Measurements from ENCODE around the gene FAM222A.
A peak's percentile ranks its signal among the peaks of the same experiment; 100 is the strongest.

Gene FAM222A

DNA sequence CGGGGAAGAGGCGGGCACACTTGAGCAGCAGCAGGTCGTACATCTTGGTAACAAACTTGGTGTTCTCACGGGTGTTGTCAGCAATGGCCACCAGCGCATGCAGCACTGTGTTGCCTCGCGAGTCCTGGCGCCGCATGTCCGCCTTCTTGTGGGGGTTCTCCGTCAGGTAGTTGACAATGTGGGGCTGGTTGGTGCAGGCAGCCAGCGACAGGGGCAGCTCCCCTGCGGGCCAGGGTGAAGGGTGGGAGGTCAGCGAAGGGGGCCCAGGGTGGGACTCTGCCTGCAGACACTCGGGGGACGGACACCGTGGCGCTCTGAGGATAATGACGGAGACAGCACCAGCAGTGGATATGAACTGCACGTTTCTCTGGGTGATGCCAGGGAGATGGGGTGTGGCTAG is 85.1 kb downstream of the FAM222A start:
- DNase-seq (ENCODE audit: low read depth), result no peak

DNA sequence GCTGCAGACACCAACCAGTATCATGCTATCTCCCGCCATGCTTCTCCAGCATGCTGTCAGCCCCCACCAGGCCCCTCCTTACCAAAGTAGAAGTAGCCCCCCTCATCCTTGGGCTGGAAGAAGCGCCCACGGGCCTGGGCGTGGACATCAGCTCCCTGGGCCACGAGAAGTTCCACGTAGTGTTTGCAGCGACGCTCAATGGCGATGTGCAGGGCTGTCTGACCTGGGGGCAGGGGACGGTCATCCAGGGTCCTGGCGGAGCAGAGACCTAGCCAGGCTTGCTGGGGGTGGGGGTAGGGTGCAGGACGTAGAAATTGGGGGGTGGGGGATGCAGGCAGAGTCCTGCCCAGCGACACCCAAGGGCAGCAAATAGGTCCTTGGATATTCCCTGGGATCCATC is 86.9 kb downstream of the FAM222A start:
- no peak for DNase-seq (ENCODE audit: low read depth)

DNA sequence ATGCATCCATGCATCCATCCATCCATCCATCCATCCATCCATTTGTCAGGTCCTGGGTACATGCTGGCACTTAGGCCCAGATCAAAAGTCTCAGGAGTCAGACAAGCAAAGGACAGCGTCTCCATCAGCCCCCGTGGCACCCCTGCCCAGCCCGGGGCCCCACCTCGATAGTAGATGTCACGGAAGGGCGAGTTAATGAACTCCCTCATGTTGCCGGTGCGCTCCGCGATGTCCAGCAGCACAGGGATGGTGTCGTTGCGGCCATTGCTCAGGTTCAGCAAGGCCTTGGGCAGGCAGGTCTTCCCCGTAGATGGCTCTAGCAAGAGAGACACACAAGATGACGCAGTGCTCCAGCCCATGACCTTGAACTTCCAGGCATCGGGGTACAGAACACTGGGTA is 89.2 kb downstream of the FAM222A start:
- no peak for DNase-seq (ENCODE audit: low read depth)

DNA sequence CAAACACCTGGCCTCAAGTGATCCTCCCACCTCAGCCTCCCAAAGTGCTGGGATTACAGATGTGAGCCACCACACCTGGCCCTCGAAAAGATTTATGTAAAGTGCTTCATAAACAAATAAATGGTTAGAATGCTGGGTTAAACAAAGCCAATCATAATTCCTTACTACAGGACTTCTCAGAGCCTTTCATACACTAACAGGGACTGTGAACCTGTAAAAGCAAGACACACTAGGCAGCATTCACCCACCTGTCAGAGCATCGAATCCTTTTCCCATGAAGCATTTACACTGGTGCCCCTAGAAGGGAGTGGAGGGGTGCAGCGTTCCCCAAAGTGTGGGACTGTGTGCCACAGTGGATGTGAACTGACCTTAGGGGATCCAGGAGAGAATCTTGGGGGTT is 90.1 kb downstream of the FAM222A start:
- no peak for DNase-seq (ENCODE audit: low read depth)

DNA sequence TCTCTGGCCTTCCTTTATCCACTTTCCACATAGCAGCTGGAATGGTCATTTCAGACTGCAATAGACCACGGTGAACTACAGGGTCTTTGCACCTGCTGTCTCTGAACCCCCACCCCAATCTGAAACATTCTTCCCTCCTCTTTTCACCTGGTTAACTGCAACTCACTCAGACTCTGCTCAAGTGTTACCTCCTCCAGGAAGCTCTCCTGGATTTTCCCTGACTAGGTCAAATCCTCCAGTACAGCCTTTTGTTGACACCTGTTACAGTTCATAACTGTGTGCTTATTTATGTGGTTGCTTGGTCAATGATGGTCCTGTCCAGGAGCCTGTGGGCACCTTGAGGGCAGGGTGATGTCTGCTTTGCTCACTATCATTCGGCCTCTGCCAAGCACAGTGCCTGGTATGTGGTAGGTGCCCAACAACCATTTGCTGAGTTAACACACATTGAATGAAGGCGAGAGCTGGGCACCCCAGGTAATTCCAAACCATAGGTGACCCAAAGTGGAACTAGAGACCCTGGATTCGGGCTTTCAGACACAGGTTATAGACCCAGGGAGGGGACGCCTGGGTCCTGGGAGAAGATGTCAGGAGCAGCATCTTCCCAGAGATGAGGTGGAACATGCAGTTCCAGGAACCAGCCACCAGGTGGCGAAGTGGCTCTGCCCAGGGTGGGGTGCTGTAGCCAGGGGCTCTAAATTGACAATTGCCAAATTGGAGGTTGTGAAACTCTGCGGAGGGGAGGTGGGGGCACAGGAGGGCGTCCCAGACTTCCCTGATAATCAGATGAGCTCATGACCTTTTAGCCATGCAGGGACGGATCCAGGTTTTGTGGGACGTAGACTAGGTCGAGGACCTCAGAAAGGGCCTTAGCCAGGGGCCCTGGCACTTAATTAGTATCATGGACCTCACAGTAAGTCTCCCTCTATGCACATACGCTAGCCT is 91.5 kb downstream of the FAM222A start:
- DNase-seq (ENCODE audit: low read depth), result no peak

DNA sequence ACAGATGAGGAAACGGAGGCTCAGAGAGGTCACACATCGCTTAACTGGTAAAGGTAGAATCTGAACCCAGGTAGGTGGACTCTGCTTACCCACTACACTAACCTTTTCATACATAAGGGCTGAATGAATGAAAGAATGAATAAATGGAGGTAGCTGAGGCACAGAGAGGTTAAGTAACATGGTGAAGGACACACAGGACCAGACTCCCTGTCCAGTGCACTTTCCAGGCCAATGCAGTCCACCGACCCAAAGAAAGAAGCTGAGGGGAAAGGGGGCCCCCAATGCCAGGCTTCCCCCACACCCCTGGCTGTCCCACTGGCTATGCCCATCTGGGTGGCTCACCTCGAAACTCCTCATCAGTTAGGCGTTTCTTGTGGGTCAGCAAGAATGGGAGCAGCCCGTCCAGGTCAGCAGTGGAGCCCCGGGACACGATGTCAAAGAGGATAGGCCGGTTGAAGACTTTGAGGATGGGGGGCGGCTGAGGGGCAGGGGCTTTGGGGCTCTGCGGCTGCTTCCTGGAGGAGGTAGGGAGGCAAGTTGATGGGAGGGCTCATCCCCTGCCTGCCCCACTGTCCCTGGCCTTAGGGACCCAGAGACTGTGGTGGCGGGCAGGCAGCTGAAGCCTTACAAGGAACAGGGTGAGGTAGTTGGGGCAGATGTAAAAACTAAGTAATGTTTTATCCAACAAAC is 94.5 kb downstream of the FAM222A start:
- DNase-seq (ENCODE audit: low read depth), result no peak

DNA sequence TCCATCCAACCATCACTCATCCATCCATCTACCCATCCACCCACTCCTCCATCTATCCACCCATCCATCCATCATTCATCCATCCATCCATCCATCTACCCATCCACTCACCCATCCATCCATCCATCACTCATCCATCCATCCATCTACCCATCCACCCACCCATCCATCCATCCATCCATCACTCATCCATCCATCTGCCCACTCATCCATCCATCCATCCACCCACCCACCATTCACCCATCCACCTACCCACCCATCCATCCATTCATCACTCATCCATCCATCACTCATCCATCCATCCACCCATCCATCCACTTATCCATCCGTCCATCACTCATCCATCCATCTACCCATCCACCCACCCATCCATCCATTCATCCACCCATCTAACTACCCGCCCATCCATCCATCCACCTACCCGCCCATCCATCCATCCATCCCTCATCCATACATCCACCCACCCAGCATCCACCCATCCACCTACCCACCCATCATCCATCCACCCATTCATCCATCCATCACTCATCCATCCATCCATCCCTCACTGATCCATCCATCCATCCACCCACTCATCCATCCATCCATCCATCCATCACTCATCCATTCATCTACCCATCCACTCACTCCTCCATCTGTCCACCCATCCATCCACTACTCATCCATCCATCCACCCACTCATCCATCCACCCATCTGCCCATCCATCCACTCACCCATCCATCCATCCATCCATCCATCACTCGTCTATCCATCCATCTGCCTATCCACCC is 95.4 kb downstream of the FAM222A start:
- no peak for DNase-seq (ENCODE audit: low read depth)

DNA sequence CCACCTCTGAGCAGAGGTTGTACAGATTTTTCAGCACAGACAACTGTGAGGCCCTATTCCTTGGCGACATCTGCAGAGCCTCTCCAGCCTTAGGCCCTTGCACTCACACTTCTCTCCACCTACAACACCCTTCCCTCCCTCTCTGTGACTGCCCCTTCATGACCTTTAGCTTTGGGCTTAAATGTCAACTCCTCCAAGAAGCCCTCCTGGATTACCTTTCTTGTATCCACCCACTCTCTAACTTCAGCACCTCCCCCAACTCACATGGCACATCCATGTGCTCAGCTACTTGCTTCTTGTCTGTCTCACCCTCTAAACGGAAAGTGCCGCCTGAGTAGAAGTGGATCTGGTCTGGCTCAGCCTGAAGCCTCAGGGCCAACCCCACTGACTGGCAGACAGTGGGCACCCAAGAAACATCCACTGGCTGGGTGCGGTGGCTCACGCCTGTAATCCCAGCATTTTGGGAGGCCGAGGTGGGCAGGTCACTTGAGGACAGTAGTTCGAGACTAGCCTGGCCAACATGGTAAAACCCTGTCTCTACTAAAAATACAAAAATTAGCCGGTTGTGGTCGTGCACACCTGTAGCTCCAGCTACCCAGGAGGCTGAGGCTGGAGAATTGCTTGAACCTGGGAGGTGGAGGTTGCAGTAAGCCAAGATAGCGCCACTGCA is 97.5 kb downstream of the FAM222A start:
- no peak for DNase-seq (ENCODE audit: low read depth)

DNA sequence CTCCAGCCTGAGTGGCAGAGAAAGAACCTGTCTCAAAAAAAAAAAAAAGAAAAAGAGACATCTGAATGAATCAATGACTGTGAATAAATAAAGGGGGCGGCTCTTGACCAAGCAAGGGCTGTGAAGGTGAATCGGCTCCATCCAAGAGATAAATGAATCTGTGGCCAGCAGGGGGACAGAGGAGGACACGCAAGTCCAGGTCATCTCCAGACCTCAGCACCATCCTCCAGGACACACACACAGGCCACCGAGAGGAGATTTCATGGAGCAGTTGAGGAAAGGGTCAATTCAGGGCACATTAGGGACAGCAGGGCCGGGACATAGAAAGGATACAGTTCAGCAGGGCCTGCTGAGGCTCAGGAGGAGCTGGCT is 98.0 kb downstream of the FAM222A start:
- DNase-seq (ENCODE audit: low read depth), result no peak

DNA sequence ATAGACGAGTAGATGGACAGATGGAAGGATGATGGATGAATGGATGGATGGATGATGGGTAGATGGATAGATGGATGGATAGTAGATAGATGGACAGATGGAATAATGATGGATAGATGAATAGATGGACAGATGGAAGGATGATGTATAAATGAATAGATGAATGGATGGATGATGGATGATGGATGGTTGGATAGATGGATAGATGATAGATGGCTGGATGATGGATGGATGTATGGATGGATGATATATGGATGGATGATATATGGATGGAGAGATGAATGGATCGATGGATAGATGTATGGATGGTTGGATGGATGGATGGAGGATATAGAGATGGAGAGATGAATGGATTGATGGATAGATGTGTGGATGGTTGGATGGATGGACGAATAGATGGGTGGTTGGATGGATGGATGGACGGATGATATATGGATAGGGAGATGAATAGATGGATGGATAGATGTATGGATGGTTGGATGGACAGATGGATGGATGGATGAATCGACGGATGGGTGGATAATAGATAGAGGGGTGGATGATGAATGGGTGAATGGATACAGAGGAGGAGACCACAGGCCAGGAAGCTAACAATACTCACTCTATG is 100.3 kb downstream of the FAM222A start:
- DNase-seq (ENCODE audit: low read depth), result no peak

DNA sequence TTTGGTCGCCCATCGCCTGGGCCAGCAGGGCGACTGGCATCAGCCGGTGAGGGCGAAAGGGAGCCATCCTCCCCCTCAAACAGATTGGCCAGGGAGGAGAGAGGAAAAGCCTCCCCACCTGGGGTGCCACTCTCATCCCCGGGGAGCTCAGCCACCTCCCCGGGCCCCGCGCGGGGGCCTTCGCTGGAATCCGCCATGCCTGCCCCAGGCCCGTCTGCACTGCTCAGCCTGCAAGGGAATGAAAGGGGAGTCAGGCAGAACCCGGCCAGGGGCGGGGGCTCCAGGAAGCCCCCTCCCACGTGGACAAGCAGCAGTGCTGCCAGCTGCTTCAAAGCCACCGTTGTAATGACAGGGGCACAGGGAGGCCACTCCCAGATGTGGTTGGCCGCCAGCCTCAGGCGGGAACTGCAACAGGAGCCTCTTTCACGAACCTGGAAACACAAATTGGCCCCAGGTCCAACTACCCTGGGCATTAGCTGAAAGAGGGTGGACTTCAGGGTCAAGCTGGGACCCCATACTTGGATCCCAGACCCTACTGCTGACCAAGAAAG is 101.0 kb downstream of the FAM222A start:
- no peak for DNase-seq (ENCODE audit: low read depth)

DNA sequence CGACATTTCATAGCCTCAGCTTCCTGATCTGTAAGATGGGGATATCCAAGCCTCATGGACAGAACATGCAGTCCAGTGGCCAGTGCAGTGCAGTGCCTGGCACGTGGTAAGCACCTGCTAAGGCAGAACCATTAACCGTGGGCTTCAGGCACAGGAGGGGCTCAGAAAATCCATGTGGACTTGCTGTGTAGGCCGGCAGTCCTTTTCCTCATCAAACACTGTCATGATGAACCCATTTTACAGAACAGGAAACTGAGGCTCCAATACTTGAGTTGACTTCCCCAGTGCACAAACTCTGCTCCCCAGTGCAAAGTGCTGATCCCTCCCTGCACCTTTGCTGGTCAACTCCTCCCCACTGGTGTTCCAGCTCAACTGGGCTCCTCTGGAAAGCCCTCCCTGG is 101.6 kb downstream of the FAM222A start:
- DNase-seq (ENCODE audit: low read depth), result no peak

DNA sequence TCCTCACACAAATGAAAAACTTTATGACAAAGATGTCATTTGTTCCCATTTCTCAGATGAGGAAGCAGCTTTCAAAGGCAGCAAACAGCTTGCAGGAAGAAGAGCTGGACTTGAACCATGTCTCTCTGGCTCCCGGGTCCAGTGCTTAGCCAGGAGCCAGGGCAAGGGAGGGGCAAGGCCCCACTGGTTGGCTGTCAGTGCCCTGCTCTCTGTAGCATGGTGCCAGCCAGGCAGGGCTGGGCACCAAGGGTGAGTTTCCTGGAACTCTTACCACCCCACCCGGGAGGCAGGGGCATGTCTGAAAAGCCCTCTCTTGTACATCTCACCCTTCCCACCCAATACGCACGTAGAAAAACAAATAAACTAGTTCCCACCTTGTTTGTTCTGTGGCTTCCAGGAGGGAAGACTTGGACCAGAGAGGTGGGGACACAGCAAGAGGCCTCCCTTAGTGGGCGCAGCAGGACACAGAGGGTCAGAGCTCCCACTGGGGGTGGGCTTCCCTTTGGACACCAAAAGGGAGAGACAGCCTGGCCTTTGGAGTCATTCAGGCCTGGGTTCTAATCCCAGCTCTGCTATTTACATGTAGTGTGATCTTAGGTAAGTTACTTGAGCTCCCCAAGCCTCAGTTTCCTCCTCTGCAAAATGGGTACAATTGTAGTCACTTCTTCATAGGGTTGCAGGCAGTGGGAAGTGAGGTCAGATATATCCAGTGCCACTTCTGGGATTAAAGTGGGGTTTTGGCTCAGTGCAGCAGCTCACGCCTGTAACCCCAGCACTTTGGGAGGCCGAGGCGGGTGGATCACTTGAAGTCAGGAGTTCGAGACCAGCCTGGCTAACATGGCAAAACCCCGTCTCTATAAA is 102.4 kb downstream of the FAM222A start:
- no peak for DNase-seq (ENCODE audit: low read depth)

DNA sequence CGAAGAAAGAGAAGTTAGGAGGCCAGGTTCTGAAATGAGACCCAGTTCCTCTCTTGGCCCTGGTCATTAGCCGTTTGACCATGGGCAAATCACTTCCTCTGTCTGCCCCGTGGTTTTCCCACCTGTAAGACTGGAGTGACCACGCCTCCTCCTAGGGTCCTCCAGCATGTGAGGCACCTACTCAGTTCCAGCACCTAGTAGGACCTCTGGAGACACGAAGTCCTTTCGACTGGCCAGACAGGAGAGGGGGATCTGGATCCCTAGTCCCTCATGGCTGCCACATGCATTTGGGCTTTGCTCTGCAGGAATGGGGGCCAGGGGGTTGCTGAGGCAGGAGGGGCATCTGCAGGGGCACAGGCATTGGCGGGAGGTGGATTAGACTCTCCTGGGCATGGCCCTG is 103.2 kb downstream of the FAM222A start:
- DNase-seq (ENCODE audit: low read depth), result no peak

DNA sequence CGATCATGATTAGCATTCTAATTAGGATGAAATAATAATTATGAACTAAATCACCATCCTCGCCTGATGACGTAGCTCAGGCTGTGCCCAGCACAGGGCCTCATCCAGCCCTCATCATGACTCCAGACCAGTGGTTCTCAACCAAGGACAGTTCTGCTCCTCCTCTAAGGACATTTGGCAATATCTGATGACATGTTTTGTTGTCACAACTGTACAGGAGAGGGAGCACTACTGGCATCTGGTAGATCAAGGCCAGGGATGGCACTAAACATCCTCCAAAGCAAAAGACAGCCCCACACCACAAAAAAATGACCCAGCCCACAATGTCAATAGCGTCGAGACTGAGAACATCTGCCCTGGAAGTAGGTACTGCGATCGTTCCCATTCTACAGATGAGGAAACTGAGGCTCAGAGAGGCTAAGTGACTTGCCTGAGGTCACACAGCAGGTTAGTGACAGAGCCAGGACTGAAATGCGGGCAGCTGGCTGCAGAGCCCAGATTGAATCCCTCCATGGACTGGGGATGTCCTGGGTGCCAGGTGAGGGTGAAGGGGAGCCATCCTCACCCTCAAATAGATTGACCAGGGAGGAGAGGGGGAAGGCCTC is 104.1 kb downstream of the FAM222A start:
- DNase-seq (ENCODE audit: low read depth), result no peak

DNA sequence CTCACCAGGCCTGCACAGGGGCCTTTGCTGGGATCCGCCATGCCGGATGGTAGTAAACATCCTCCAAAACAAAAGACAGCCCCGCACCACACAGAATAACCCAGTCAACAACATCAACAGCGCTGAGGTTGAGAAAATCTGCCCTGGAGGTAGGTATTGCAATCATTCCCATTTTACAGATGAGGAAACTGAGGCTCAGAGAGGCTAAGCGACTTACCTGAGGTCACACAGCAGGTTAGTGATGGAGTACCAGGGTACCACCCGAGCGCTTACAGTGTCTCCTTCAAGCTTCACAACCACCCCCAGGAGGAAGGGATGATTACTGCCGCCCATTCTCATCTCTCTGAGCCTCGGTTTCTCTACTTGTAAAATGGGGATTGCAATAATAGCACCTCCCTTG is 104.6 kb downstream of the FAM222A start:
- DNase-seq (ENCODE audit: low read depth), result no peak

DNA sequence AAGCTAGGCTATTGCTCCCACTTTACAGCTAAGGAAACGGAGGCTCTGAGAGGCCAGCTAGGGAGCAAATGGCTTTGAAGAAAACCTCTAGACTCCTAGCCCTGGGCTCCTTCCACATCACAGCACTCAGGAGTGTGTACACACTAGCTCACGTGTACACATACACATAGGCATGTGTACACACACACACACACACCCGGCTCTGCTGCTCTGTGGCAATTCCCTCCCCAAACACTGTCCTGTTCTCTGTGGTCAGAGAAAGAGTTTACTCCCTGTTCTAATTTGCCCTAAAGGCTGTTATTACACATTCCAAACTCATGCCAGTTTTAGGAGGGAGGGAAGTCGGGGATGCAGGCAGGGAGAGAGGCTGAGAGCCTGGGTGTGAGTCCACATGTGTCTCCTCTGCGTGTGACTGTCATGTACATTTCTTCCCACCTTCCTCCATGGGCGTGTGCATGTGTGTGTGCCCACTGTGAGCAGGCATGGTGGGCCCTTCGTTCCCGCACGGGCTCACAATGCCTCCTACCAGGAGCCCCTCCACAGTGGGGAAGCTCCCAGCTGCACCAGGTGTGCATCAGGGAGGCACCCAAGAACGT is 105.4 kb downstream of the FAM222A start:
- DNase-seq (ENCODE audit: low read depth), result peak; percentile 78
